GM20431 (cell line): Measurements from ENCODE around the gene GPT2.

Experiments
- in situ Hi-C: fragments of 300-500 bp; cut with MseI, MboI; formaldehyde crosslinking; loops from one replicate; pipeline ENCODE4 v1.15.0; 2020; ENCODE audit warnings: low sequenced_read_pairs; ENCODE audit not compliant: unreplicated experiment

The GPT2 gene, protein sequence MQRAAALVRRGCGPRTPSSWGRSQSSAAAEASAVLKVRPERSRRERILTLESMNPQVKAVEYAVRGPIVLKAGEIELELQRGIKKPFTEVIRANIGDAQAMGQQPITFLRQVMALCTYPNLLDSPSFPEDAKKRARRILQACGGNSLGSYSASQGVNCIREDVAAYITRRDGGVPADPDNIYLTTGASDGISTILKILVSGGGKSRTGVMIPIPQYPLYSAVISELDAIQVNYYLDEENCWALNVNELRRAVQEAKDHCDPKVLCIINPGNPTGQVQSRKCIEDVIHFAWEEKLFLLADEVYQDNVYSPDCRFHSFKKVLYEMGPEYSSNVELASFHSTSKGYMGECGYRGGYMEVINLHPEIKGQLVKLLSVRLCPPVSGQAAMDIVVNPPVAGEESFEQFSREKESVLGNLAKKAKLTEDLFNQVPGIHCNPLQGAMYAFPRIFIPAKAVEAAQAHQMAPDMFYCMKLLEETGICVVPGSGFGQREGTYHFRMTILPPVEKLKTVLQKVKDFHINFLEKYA

DNA sequence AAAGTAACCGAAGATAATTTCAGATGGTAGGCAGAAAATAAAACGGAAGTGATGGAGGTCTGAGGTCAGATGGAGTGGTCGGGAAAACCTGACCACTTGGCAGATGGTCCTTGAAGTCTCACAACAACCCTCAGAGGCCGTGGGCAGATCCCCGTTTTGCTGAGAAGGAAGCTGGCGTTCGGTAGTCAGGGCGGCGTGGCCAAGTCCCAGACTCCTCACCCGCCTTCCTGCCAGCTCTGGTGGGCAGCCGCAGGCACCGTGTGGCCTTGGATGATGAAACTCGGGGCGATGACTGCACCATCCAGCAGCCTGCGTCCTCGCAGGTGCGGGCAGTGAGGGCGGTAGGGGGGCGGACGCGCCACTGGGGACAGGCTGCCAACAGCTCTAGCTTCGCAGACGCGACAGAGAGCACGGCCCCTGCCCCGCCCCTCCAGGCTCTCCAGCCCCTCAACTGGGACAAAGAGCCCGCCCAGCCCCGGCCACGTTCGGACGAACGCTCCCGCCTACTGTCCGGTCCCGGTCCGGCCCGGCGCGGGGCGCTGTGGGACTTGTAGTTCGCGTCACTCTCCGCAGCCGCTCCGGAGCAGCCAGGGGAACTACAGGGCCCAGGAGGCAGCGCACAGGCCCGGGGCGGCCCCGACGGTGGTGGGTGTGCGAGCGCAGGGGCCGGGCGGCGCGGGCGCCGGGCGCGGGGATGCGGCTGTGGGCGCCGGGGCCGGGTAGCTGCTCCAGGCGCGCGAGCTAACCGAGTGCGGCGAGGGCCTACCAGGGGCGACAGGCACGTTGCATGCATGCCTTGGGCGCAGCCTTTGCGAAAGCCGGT is at the start of gene GPT2:
TSS of gene GPT2 (plus strand) at position 673 of the 823 bp plus-strand sequence. CDS start 354 bp downstream, outside the sequence.
- in situ Hi-C loops, result no loop called here

DNA sequence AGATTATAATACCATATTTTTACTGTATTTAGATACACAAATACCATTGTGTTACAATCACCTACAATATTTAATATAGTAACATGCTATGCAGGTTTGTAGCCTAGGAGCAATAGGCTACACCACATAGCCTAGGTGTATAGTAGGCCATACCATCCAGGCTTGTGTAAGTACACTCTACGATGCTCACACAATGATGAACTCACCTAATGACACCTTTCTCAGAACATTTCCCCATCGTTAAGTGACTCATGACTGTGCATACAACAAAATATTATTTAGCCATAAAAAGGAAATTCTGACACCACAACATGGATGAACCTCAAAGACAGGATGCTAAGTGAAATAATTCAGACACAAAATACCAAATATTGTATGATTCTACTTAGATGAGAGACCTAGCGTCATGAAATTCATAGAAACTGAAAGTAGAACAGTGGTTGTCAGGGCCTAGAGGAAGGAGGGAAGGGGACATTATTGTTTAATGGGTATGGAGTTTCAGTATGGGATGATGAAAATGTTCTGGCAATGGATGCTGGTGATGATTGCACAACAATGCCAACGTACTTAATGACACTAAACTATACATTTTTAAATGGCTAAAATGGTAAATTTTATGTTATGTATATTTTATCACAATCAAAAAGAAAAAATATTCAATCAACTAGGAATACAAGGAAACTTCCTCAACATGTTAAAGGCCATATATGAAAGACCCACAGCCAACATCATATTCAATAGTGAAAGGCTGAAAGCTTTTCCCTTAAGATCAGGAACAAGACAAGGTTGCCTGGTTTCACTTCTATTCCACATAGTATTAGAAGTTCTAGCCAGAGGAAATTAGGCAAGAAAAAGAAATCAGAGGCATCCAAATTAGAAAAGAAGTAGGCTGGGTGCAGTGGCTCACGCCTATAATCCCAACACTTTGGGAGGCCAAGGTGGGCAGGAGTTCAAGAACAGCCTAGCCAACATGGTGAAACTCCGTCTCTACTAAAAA is 47.3 kb upstream of the GPT2 start:
- in situ Hi-C loops, result no loop called here

DNA sequence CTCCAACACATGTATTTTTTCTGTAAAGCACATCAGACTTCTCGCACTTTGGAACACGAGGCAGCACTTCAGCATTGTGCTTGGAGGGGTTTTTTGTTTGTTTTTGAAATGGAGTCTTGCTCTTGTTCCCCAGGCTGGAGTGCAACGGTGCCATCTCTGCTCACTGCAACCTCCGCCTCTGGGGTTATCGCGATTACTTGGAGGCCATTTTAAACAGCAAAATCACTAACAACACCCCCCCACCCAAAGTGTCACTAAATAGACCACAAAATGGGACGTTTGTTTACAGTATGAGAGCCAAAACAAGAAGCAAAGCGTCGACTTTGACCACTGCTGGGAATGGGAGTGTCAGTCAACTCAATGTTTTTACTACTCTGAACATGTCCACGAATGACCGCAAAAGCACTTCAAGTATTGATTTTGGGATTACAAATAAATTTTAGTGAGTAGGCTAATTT is 44.1 kb upstream of the GPT2 start:
- in situ Hi-C loops, result no loop called here

GRCh38 chr16:46842192-46842895 is 41.8 kb upstream of the GPT2 start:
- in situ Hi-C loops, result no loop called here

DNA sequence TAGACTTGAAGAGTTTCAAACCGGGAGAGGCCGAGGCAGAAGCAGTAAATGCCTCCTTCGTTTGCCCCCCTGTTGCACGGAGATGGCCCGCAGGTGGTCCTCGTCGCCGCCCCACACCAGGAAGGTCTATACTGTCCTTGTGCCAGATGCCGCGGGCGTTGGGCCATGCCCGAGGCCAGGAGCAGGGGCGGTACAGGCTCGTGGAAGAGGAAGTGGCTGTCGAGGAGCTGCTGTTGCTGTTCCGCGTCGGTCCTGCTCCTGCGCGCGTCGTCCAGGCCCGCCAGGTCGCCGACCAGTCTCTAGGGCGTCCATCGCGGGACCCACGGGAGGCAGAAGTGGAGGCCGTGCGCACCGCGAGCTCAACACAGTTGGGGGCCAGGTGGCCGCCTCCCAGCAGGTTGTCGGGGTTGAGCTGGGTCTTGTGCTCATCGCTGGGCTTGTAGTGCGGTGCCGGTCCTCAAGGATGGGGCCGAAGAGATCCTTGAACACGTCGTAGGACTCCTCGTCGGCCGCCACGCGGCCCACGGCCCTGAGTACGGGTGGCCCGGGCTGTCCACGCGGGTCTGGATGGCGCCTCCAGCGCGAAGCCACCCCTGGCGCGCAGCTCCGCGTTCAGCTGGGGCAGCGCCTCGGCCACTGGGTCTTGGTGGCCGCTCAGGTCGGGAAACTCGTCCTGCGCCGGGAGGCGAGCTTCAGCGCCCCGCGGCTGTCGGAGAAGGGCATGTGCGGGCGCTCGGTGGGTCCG is 40.1 kb upstream of the GPT2 start:
- in situ Hi-C loops, result no loop called here

GRCh38 chr16:46844771-46845170 is 39.4 kb upstream of the GPT2 start:
- in situ Hi-C loops, result no loop called here

GRCh38 chr16:46845952-46846351 is 38.2 kb upstream of the GPT2 start:
- in situ Hi-C loops, result no loop called here

DNA sequence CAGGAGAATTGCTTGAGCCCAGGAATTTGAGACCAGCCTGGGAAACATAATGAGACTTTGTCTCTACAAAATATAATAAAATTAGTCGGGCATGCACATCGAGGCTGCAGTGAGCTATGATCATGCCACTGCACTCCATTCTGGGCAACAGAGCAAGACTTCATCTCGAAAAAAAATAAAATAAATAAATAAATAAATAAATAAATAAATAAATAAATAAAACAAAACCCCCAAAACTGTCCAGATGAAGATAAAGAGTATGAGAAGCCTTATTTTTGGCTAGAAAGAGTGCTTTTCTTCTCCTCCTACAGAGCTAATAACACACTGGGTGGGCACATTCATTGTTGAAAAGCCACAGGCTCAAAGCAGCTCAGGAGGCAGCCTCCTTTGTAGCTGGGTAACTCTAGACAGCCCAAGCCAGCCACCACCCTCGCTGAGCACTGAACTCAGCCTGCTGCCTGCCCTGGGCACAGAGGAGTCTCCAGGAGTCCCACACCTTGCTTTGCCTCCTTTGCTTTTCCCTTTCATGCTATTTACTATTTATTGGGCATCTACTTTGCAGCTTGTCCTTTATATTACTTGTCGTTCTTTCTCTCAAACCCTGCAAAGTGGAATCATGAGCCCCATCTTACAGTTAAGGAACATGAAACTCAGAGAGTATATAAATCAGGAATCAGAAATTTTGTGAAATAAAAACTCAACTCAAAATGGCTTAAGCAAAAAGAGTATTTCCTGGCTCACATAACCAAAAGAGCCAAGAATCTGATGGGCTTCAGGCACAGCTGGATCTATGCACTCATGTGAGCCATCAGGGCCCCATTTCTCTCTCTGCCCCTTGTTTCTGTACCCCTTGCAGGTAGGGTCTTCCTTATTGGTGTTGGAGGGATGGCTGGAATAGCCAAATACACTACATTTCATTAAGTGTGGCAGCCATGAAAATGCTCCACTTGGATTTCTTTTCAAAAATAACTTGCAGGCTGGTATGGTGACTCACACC is 35.1 kb upstream of the GPT2 start:
- in situ Hi-C loops, result no loop called here

GRCh38 chr16:46850619-46851555 is 33.3 kb upstream of the GPT2 start:
- in situ Hi-C loops, result loop anchor here (5.0 kb wide), 1 partner anchor 61 kb away; no protein-coding TSS in a partner anchor

GRCh38 chr16:46852130-46852529 is 32.0 kb upstream of the GPT2 start:
- in situ Hi-C loops, result loop anchor here (5.0 kb wide), 1 partner anchor 60 kb away; no protein-coding TSS in a partner anchor

DNA sequence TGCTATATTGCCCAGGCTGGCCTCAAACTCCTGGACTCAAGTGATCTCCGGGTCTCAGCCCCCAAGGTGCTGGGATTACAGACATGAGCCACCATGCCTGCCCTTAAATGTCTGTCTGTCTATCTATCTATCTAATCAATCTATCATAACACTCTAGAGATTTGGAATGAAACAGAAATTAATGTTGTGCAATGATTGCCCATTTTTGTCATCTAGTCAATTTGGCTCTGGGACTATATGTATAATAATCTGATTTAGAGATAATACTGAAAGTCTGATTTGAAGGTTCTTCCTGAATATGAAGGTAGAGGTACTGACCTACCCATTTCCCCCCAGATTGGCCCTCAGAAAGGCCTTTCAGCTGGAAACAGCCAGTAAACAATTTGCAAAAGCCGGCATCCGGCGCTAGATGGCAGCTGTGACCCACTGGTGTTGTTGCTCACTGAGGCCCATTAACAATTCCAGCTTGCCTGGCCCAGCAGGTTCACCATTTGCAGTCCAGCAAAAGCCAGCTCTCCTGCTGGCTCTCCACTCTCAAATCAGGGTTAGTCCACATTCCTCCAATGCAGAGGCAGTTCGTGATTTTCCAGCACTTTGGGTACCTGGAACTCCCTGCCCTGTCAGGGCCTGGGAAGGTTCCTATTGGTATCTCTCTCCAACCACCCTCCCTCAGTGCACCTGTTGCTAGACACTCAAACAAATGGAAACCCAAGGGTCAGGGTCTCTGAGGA is 30.3 kb upstream of the GPT2 start:
- in situ Hi-C loops, result loop anchor here (5.0 kb wide), 1 partner anchor 58 kb away; no protein-coding TSS in a partner anchor

DNA sequence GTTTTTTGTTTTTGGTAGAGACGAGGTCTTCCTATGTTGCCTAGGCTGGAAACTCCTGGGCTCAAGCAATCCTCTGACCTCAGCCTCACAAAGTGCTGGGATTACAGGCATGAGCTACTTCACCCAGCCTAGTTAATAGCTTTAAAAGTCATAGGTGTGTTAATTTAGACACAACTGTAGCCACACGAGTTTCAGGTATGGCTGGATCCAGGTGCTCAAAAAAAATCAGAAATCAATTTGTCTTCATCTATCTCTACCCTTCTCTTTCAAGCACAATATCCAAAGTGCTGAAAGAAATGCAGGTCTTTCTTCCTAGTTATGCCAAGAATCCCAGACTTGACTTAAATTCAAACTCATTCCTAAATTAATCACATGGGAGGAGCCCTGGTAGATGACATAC is 29.3 kb upstream of the GPT2 start:
- in situ Hi-C loops, result loop anchor here (5.0 kb wide), 1 partner anchor 57 kb away; no protein-coding TSS in a partner anchor

- in situ Hi-C loops, result no loop called here
Observed at GRCh38 chr16:46855389-46855788, 28.8 kb upstream of the GPT2 start.

- in situ Hi-C loops, result no loop called here
Observed at GRCh38 chr16:46857368-46857945, 26.7 kb upstream of the GPT2 start.

- in situ Hi-C loops, result no loop called here
Observed at GRCh38 chr16:46858151-46858550, 26.0 kb upstream of the GPT2 start.
